Left ventricle myocardium inferior (tissue), 1 donor: ENCODE results near the gene CLEC2D. TPM values are rescaled to one million over a fixed set of nuclear protein-coding genes. Genes with fewer than 3 reads are reported as not detected.
A peak's percentile ranks its signal among the peaks of the same experiment; 100 is the strongest.
"Not testable (repeated sequence)": the region's sequence is repeated elsewhere in the genome, so short reads cannot be mapped to it uniquely, and the experiment has no call there.

Experiments
- DNase-seq: peaks from one replicate; pipeline ENCODE4 v3.0.0-alpha.2; 2020
- H3K27ac ChIP-seq: fragments of 200-600 bp; replicated peaks from 2 replicates; pipeline ENCODE4 v1.8.0; 2021
- H3K27me3 ChIP-seq: fragments of 200-600 bp; 2 replicates; pipeline ENCODE4 v1.8.0; 2021; ENCODE audit warnings: low read depth
- H3K36me3 ChIP-seq: fragments of 200-600 bp; 2 replicates; pipeline ENCODE4 v1.8.0; 2021
- H3K4me1 ChIP-seq: fragments of 200-600 bp; 2 replicates; pipeline ENCODE4 v1.8.0; 2021
- H3K4me3 ChIP-seq: fragments of 200-600 bp; 2 replicates; pipeline ENCODE4 v1.8.0; 2021; ENCODE audit warnings: mild to moderate bottlenecking, moderate library complexity
- H3K9me3 ChIP-seq: fragments of 200-600 bp; replicated peaks from 2 replicates; pipeline ENCODE4 v1.8.0; 2021
- CTCF ChIP-seq: fragments of 200-600 bp; IDR thresholded peaks from 2 replicates; pipeline ENCODE4 v1.8.0; 2021; ENCODE audit warnings: antibody characterized with exemption, mild to moderate bottlenecking, borderline replicate concordance
- intact Hi-C: fragments of 100-400 bp; cut with micrococcal nuclease; formaldehyde crosslinking; loops from one replicate; pipeline ENCODE4 v1.11.0; 2022
- total RNA-seq: library from RNA; stranded (reverse); fragmentation: NEBNext Ultra II Directional; extraction: Animal tissue kit (Norgen Biotek cat#: 25700); gene quantifications from one replicate; pipeline ENCODE4 v1.2.1, GENCODE V29; 2021
- donor health status: DM: no; HTN: yes; CAD: no; lungs with severe emphysema.

CLEC2D gene
- total RNA-seq, 1 donor from 2014 or later, result 3.3 TPM

GRCh38 chr12:9642606-9643265 is 26.8 kb upstream of the CLEC2D start:
- Histone ChIP-seq H3K4me3 (no peak overlapping the region), H3K27me3 (no peaks in the 10 kb centered on the region), H3K9me3 (no peaks in the 10 kb centered on the region), H3K36me3 (no peaks in the 10 kb centered on the region), H3K4me1 (peaks cover 7% of the 10 kb centered on the region), H3K27ac (no peak overlapping the region)
- no peak for DNase-seq
- no peak for TF ChIP-seq CTCF
- intact Hi-C loops, result no loop called here

- intact Hi-C loops, result no loop called here
- Histone ChIP-seq H3K36me3 (no peaks in the 10 kb centered on the region), H3K27me3 (no peaks in the 10 kb centered on the region), H3K27ac (no peak overlapping the region), H3K9me3 (no peaks in the 10 kb centered on the region), H3K4me1 (peaks cover 12% of the 10 kb centered on the region), H3K4me3 (no peak overlapping the region)
- no peak for TF ChIP-seq CTCF
- DNase-seq, result no peak
Observed at GRCh38 chr12:9643266-9643660, 26.2 kb upstream of the CLEC2D start.

- intact Hi-C loops, H3K27me3 ChIP-seq, H3K9me3 ChIP-seq, H3K4me3 ChIP-seq, DNase-seq, H3K27ac ChIP-seq, H3K36me3 ChIP-seq: not testable (repeated sequence)
- H3K4me1 ChIP-seq, result peaks cover 30% of the 10 kb centered on the region
Observed at GRCh38 chr12:9644985-9645551, 24.4 kb upstream of the CLEC2D start.

- no peaks in the 10 kb centered on the region for H3K27me3 ChIP-seq
- H3K4me3 ChIP-seq, result peak overlapping the region; percentile 83
- no peak for DNase-seq
- no peaks in the 10 kb centered on the region for H3K36me3 ChIP-seq
- H3K4me1 ChIP-seq, result peaks cover 49% of the 10 kb centered on the region
- intact Hi-C loops, result no loop called here
- no peaks in the 10 kb centered on the region for H3K9me3 ChIP-seq
- TF ChIP-seq CTCF, result no peak
- H3K27ac ChIP-seq, result peak overlapping the region; percentile 94
Observed at GRCh38 chr12:9646794-9647781, 22.4 kb upstream of the CLEC2D start.

GRCh38 chr12:9647825-9648700 is 21.4 kb upstream of the CLEC2D start:
- peak; percentile 80 for DNase-seq

More at GRCh38 chr12:9647825-9648700, 21.4 kb upstream of the CLEC2D start:
- H3K36me3 ChIP-seq, result no peaks in the 10 kb centered on the region
- peak overlapping the region; percentile 94 for H3K27ac ChIP-seq
- no peaks in the 10 kb centered on the region for H3K9me3 ChIP-seq
- intact Hi-C loops, result no loop called here
- no peak for TF ChIP-seq CTCF
- no peaks in the 10 kb centered on the region for H3K27me3 ChIP-seq
- peaks cover 53% of the 10 kb centered on the region for H3K4me1 ChIP-seq
- H3K4me3 ChIP-seq, result peak overlapping the region; percentile 83
